Fibroblast of peridontal ligament (primary cell): Measurements from ENCODE around the gene RBMS3.

Experiments
- DNase-seq: peaks from one replicate; pipeline ENCODE4 v3.0.0-alpha.2; 2010; ENCODE audit errors: extremely low read depth

Gene RBMS3

DNA sequence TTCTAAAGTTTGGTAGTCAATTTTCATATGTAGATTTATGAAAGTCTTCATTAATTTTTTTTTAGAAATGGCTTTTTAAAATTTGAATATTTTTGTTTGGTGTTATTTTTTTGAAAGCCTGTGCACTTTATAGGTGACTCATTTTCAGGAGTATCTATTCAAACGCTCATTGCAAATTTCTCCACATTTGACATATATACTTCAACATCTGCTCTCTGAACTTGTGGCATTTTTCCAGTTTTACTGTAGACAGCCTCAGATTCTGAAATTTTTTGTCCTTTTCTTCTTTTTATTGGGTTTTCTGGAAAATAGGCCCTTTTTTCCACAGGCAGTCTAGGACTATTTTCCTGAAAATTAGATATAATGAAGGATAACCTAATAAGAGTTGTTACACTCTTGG, 396.6 kb downstream of the RBMS3 start:
- DNase-seq = no peak

DNA sequence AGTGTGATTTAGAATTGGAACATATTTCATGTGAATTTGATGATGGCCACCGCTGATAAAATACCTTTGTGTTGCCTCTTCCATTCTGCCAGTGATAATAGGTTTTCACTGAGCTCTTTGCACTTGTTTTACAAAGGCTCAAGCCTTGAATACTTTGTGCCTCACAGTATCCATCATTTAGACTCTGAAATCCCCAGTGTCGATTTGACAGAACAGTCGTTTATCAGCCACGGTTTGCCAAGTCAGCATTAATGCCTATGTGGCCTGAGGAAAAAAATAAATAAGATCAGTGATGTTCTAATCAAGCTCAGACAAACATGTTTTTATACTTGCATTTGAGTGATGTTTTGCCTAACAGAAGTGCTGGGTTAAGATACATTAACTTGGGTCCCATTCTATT, 399.1 kb downstream of the RBMS3 start:
- DNase-seq = no peak

DNA sequence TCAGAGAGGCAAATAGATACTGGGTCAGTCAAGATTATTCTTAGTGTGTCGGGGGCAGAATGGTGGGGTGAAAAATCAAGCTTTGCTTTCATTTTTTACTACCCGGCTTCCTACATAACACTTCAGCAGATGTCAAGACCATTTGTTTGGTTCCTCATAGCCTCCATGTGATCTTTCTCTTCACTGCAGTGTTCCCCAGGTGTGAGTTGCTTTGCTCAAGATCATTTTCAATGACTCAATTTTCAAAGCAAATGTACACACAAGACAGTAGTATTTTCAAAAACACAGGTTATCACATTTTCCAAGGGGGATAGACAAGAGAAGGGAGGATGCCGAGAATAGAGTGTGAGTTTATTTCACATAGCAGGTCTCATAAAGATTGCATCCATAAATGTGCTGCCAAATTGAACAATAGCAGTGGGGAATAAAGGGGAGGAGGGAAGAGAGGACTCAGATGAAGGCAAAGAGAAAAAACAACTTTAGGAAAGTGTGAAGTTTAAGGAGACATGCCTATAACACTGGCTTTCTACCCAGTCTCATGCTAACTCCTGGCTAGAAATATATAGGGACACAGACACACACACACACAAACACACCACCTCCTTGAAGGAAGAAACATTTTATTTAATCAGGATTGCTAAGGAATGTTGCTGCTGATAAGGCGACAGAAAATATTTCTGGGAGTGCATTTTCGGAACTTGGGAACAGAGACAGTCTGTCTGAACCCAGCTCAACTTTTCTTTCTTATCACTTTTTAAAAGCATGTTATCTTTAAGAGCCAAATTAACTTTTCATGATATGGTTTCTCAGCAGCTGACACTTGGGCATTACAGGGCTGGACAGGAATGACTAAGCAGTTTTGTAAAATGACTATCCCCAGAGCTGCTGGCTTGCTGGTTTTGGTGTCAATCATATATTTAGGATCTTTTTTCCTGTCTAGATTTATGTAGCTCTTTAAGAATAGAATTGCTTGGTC, 402.4 kb downstream of the RBMS3 start:
- peak; percentile 70 for DNase-seq

DNA sequence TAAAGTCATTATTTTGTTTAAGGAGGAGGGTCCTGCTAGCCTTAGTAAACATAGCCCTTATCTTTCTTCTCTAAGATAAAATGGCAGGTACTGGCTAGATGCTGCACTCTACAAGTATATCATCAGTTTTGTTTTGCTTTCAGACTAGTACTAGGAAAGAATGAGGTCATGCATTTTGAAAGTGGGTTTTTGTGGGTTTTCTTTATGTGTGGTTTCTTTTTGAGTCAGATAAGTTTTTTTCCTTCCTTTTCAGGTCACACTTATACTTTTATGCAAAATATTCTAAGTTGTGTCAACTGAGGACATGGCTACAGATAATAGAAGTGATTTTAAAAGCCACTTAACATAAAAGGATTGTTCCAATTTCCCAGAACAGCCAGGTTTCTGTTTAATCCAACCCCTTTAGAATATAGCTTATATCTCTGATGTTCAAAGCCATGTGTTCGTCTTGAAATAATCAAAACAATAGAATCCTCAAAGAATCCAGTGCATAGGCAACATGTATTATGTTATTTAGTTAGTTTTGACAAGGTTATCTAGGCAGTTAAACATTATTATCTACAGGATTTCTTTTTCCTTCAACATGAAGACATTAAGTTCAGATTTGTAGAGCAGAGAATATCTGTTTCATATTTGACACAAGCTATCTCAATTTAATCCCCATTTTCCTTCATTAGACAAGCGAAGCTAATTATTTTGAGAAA, 406.2 kb downstream of the RBMS3 start:
- DNase-seq = peak; percentile 81

DNA sequence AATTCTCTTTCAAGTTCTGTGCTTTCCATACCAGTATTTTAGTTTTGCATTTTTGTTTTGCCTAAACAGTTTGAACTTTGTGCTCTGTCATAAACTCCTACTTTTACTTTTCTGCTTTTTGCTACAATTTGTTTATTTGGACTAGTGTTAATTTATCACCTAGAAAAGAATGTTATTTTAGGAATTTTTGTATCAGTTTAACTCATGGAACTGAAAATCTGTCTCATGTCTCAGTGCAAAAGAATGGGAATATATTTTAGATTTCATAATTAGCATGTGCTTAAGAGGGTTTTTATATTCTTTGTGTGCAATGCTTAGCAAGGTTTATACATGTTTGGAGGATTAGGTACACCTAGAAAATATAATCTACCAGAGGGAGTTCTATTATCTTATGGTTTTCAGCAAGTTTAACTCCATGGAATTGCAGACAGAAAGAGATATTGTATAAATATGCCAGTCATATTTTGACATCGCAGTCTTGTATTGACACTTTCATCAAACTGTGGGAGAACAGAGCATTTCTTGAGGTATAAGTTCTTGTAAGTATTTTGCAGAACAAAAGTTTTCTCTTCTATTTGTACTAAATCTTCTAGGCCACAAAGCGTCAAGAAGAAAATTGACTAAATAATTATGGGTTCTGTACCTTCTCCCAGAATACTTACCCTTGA, 409.9 kb downstream of the RBMS3 start:
- no peak for DNase-seq

DNA sequence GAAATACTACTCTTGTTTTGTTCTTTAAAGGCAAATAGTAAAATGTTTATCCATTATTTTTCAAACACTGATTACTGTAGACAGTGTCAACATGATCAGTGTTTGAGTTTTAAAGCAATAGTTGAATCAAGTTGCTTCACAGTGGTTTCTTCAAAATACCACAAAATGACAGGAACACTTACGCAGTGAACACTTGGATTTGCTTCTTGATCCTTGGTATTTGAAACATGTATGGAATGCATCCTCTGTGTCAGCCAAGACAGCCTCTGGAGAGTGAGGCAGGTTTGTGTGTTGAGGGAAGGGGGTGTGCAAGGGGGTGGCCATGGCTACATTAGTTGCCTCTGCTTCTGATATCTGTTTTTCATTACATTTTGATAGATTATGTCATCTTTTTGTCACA, 413.0 kb downstream of the RBMS3 start:
- peak; percentile 92 for DNase-seq

DNA sequence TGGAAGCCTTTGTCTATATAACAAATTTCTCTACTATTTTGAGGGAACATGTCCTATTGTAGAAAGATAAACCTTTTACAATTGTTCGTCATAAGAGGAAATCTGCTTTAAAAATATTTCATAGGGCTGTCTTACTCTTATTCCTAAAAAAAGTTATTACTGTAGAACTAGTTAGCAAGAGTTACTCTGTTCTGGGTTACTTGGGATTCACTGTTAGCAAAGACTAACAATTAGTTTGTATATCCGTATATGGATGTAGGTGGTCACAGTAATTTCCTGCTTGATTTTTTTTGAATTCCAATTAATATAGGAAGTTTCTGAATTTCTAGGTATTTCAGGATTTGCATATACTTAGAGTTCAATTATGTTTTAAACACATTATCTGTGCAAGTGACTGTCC, 413.5 kb downstream of the RBMS3 start:
- no peak for DNase-seq

DNA sequence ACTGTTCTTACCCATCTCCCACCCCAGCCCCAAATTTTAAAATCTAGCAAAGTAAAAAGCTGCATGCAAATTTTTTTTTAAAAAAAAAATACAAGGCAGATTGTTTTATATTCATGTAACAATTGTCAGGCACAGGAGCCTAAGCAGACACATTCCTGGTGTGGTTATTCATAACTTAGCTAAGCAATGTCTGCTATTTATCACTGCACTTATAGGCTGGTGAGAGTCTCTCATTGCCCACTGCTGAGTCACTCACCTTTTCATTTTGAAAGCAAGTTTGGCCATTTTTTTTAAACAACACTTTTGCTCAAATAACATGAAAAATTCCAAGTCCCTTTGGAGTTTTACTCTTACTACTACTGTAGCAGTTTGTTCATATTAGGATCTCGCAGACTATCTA, 413.9 kb downstream of the RBMS3 start:
- peak; percentile 86 for DNase-seq

DNA sequence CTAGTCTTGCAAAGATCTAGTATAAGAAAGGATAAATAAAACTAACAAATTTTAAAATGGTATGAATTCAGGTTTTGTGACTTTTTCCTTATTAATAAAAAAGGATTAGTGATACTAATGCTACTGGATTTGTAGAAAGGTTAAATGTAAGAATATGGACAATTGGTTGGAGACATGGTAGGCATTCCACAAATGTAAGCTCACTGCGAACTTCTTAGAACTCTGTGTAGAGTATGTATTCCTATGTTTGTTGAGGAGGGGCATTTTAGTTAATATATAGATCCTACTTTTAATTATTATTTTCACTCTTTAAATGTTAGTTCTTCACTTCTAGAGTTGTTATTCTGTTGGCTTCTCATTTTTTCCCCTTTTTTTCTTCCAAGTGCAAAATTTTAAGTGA, 414.3 kb downstream of the RBMS3 start:
- DNase-seq = no peak

DNA sequence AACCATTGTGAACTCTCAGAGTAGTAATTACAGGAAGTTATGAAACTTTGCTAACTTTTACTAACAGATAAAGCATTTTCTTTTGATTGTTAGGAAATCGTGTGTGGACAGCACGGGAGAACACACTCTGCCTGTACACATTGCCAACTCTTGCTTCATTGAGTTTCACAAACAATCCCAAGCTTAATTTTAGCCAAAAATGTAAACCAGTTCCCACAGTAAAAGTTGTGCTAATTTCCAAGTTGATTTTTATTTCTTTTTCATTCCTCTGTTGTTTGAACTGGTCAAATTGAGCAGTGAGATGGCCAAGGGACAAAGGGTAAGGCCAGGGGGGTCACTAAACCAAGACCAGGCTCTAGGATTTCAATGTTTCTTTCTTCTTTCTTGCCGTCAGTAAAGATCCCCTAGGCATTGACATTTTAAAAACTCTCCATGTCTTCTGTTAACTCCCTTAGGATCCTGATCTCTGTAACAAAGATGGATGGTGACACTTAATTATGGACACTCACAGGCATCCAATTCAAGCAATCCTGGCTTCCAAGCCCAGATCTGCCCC, 414.9 kb downstream of the RBMS3 start:
- peak; percentile 98 for DNase-seq

DNA sequence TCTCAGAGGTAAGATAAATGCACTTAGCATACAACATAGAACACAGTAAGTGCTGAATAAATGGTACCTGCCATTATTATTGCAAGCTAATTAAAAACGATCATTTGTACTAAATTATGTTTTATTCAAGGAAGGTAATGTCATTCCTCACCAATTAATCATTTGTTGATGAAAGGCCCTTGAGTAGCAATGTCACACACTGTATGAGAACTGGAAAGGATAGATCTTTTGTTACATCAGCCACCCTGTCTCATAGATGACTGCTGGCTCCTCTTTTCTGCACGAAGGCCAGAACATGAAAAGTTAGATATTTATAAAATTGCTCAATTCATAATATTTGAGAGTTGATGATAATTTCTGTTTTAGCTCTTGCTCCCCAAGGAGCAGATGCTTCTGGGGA, 415.4 kb downstream of the RBMS3 start:
- DNase-seq = no peak

DNA sequence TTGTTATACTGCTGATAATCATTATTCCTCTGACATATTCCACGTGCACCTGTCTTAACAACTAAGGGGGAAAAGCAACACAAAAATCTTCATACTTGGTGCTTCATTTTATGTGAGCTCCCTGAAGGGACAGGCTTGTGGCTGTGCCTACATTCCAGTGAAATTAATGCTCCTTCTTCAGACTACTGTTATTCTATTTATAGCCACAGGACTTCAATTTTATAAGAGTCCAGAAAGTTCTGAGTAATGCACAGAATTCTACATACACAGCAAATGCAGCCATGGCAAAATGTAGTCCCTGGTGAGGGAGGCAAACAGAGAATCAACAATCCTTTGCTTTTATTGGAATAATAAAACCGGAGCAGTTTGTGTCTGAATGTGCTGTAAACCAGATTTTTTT, 417.1 kb downstream of the RBMS3 start:
- peak; percentile 53 for DNase-seq

DNA sequence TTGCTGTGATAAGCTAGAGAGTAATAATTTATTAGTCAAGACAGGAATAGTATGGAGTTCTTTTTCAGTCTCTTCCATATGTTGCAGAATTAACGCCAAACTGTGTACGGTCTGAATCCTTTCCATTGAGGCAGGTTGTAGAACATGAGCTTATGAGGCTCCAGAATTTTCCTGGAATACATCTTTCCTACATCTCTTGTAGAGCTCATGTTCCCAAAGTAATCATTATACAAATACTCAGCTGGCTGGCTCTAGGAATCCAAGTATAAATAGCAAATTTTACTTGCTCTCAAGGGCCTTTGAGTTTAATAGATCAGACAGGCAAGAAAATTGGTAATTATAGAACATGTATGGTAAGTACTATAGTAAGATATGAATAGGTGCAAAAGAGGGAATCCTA, 419.4 kb downstream of the RBMS3 start:
- DNase-seq = no peak

DNA sequence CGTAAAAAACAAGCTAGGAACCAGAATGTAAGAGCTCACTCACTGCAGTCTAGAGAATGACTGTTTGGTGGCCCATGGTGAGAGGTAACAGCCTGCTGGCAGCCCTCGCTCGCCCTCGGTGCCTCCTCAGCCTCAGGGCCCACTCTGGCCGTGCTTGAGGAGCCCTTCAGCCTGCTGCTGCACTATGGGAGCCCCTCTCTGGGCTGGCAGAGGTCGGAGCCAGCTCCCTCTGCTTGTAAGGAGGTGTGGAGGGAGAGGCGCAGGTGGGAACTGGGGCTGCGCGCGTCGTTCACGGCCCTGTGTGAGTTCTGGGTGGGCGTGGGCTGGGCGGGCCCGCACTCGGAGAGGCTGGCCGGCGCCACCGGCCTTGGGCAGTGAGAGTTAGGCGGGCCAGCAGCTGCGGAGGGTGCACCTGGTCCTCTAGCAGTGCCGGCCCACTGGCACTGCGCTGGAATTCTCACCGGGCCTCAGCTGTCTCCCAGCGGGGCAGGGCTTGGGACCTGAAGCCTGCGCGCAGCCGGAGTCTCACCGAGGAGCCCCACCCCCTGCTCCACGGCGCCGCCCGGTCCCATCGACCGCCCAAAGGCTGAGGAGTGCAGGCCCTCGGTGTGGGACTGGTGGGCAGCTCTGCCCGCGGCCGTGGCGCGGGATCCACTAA, 420.6 kb downstream of the RBMS3 start:
- DNase-seq = no peak

DNA sequence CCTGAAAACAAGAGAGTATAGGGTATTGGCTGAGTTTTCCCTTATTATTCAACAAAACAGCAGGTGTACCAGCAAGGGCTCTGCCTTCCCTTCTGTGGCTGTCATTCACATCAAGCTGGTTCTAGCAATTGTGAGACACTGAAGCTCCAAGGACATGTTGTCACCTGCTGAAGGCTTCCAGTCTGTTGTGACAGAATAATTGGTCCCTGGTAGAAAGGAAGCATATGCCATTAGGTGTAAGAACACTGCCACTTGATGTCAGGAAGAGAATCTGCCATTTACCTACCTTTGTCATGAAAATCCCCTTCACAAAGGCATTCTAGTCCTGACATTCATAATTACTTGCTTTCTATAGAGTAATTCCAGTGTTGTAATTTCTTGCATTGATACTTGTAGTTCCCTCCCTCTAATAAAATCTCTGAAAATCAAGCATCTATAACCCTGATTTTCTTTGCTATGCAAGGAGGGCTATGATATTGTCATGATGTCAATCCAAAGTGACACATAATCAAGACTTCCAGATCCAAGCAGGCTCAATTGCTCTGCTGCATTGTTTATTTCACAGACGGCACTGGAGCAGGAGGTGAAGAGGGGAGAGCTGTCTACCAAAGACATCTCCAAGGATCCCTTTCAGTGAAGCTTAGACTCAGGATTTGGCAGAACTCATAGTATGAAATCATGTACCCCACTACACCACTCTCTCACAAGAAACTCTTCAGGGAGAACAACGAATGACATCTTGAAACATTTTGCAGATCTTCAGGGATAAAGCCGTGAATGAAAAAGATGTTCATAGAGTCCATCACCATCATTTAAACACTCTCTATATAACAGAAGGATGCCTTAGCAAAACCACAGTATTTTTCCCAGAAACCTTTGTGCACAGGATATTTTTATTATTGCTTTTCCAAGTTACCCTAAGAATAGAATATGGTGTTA, 425.3 kb downstream of the RBMS3 start:
- DNase-seq = no peak

DNA sequence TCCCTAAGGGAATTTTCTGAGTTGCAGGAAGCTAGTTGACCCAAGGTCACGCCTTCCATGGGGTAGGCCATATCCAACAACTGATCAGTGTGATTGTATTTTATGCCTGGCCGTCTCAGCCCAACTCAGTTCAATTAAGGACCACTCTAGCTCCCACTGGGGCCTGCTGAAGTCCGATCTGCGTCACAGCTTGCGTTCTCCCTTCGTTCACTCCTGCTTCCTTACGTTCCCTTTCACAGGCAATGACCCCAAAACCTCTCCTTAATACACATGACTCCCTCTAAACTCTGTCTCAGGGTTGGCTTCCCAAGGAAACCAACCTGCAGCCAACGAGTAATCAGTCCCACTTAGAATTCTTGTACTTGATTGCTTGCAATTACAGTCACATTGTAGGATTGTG, 428.0 kb downstream of the RBMS3 start:
- DNase-seq = no peak

DNA sequence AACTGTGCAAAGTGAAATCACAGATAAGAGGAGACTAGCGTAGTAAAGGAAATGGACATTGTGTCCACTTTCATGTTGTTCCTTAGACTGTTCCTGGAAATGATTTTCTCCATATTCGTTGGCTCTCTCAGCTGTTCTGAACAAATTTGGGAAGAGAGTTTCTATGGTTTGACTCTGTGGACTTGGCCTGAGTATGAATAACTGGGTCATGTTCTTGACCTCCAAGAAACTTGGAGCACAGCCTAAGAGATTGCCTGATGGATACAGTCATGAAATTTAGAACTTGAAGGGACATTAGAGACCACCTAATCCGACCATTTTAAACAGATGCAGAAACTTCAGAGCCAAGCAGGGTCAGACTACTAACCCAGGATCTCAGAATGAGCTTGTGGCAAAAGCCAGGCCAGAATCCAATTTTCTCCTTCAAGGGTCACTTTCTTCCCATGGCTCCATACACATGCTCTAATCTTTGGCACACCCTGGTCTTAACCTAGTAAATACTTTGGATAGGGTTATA, 430.4 kb downstream of the RBMS3 start:
- DNase-seq = peak; percentile 18

DNA sequence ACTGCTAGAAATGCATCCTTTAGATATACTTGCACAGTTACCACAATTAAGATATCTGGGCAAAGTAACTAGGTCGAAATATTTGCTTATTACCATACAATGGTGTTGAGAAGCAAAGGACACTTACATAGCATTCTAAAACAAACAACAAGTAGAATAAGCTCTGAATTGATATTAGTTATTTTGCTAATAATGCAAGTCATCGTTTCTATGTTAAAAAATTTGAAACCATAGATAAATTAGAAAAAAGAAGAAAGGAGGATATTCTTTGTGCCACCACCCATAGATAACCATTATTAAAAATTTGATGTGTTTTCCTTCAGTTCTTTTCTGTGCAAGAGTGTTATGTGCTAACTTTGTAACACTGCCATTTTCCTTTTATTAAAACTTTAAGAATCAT, 435.3 kb downstream of the RBMS3 start:
- no peak for DNase-seq

DNA sequence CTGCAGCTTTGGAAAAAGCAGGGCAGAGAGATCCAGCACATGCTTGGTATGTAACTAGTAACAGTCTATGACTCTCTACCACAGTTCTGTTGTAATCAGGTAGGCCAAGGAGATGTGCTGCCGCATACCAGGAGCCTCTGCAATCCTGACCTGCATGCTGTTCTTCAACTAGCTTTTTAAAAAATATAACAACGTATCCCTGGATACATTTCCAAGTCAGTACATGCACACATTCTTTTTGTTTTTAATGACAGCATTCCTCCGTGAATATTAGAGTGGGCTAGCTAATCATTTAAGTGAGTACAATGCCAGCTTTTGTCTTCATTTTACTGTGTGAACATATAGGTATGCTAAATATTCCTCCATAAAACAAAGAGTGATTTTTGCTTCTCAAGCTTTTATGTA, 437.8 kb downstream of the RBMS3 start:
- DNase-seq = no peak

DNA sequence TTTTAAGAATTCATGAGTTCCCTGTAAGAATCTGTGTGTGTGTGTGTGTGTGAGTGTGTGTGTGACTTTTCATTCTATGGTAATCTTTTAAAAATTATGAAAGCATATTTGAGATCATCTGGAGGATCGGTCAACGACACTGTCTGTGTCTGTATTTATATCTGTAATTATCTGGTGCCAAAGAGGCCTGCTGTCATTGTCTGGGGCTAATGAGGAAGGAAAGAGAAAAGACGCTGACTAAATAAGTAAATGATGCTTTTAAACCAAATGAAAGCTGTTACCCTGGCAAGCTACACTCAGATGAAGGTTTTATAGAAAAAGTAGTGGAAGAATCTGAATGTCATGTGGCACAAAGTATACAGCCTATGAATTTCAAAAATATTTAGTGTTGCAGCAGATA, 439.8 kb downstream of the RBMS3 start:
- no peak for DNase-seq
